ENCODE measurements around the gene GPATCH1. TPM values are rescaled to one million over a fixed set of nuclear protein-coding genes. Genes with fewer than 3 reads are reported as not detected.

GPATCH1 gene
- total RNA-seq, 1 donor from 2014 or later = 15.6 TPM

DNA sequence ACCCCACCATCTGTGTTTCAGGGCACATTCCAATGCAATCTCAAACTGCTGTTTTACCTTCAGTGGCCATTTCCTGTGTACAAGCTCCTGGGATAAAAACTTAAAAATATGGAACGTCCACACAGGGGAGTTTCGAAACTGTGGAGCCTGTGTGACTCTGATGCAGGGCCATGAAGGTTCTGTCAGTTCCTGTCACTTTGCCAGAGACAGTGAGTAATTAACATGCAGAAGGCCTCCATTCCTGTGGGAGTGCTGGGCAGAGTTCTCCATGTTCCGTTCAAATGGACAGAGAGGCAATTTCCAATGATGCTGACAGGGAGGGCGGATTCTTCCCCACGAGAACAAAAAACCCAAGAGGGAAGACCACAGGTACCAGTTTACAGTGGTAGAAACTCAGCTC lies 75.4 kb downstream of the GPATCH1 start:
- Mint-ChIP-seq H3K9me3 (ENCODE audit: low read depth) (no peaks in the 10 kb centered on the region), H3K36me3 (ENCODE audit: insufficient read depth) (peaks cover 4% of the 10 kb centered on the region), H3K4me3 (ENCODE audit: low read depth) (no peak overlapping the region), H3K4me1 (ENCODE audit: low read depth) (no peaks in the 10 kb centered on the region), H3K27ac (no peak overlapping the region), H3K27me3 (peaks cover 3% of the 10 kb centered on the region)
- TF ChIP-seq, protein P1, sequence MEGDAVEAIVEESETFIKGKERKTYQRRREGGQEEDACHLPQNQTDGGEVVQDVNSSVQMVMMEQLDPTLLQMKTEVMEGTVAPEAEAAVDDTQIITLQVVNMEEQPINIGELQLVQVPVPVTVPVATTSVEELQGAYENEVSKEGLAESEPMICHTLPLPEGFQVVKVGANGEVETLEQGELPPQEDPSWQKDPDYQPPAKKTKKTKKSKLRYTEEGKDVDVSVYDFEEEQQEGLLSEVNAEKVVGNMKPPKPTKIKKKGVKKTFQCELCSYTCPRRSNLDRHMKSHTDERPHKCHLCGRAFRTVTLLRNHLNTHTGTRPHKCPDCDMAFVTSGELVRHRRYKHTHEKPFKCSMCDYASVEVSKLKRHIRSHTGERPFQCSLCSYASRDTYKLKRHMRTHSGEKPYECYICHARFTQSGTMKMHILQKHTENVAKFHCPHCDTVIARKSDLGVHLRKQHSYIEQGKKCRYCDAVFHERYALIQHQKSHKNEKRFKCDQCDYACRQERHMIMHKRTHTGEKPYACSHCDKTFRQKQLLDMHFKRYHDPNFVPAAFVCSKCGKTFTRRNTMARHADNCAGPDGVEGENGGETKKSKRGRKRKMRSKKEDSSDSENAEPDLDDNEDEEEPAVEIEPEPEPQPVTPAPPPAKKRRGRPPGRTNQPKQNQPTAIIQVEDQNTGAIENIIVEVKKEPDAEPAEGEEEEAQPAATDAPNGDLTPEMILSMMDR (IDR thresholded peaks at IDR 0.05; ENCODE audit: unreplicated experiment) = no peak
- DNase-seq (ENCODE audit: low spot score, unreplicated experiment) = no peak

DNA sequence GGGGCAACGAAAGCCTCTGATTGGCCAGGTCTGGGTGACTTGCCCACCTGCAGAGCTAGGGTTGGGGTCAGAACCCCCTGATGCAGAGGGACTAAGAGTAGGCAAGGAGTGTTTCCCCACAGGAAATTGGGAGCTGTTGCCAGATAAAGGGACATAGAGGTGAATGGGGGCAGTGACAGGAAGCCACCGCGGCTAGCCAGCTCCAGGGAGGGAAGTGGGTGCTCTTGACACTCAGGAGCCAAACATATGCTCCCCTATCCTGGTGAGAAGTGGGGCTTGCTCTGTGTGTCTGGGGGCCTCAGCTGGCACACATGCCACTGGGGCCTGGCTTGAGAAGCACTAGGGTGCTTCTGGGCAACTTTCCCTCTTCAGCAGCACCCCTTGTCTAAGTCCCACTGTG lies 76.9 kb downstream of the GPATCH1 start:
- H3K27me3 Mint-ChIP-seq = peaks cover 3% of the 10 kb centered on the region
- no peak overlapping the region for H3K27ac Mint-ChIP-seq
- TF ChIP-seq, protein P1 (IDR thresholded peaks at IDR 0.05; ENCODE audit: unreplicated experiment) = no peak
- H3K36me3 Mint-ChIP-seq (ENCODE audit: insufficient read depth) = peaks cover 4% of the 10 kb centered on the region
- DNase-seq (ENCODE audit: low spot score, unreplicated experiment) = no peak
- no peak overlapping the region for H3K4me3 Mint-ChIP-seq (ENCODE audit: low read depth)
- no peaks in the 10 kb centered on the region for H3K4me1 Mint-ChIP-seq (ENCODE audit: low read depth)
- H3K9me3 Mint-ChIP-seq (ENCODE audit: low read depth) = no peaks in the 10 kb centered on the region

DNA sequence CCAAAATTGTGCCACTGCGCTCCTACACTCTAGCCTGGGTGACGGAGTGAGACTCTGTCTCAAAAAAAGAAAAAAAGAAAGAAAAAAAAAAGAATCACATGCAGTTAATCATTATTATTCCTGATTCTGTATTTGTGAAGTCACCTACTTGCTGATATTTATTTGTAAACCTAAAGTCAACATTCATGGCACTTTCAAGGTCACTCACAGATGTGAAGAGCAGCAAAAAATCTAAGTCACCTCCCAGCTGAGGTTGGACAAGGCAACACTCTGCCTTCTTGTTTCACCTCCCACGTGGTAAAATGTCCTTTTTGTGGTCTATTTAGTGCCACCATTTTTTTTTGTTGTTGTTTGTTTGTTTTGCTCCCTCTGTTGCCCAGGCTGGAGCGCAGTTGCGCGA lies 77.4 kb downstream of the GPATCH1 start:
- Mint-ChIP-seq H3K9me3 (ENCODE audit: low read depth) (no peaks in the 10 kb centered on the region), H3K27ac (no peak overlapping the region), H3K36me3 (ENCODE audit: insufficient read depth) (peaks cover 4% of the 10 kb centered on the region), H3K27me3 (peaks cover 3% of the 10 kb centered on the region), H3K4me1 (ENCODE audit: low read depth) (no peaks in the 10 kb centered on the region), H3K4me3 (ENCODE audit: low read depth) (no peak overlapping the region)
- no peak for DNase-seq (ENCODE audit: low spot score, unreplicated experiment)
- TF ChIP-seq, protein P1 (IDR thresholded peaks at IDR 0.05; ENCODE audit: unreplicated experiment) = no peak

DNA sequence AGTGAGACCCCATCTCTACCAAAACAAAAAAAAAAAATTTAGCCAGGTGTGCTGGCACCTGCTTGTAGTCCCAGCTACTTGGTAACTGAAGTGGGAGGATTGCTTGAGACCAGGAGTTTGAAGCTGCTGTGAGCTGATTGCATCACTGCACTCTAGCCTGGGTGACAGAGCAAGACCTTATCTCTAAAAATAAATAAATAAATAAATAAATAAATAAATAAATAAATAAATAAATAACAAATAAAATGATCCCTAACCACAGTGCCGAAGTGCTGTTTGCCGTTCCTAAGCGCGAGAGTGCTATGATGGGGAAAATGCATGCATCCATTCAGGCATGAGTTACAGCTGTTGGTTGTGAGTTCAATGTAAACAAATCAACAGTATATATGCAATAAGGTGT lies 78.2 kb downstream of the GPATCH1 start:
- Mint-ChIP-seq H3K27ac (no peak overlapping the region), H3K27me3 (peaks cover 3% of the 10 kb centered on the region), H3K36me3 (ENCODE audit: insufficient read depth) (peaks cover 5% of the 10 kb centered on the region), H3K4me3 (ENCODE audit: low read depth) (no peak overlapping the region), H3K9me3 (ENCODE audit: low read depth) (no peaks in the 10 kb centered on the region), H3K4me1 (ENCODE audit: low read depth) (no peaks in the 10 kb centered on the region)
- no peak for DNase-seq (ENCODE audit: low spot score, unreplicated experiment)
- TF ChIP-seq, protein P1 (IDR thresholded peaks at IDR 0.05; ENCODE audit: unreplicated experiment) = no peak

DNA sequence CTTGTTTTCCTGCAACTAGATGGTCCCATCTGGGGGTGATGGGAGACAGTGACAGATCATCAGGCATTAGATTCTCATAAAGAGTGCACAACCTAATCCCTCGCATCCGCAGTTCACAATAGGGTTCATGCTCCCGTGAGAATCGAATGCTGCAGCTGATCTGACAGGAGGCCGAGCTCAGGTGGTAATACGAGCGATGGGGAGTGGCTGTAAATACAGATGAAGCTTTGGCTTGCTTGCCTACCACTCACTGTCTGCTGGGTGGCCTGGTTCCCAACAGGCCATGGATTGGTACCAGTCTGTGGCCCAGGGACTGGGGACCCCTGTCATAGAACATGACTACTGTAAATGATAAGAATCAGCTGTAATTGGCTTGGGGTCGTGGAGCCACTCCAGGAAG lies 78.9 kb downstream of the GPATCH1 start:
- no peaks in the 10 kb centered on the region for H3K27me3 Mint-ChIP-seq
- DNase-seq (ENCODE audit: low spot score, unreplicated experiment) = no peak
- H3K4me1 Mint-ChIP-seq (ENCODE audit: low read depth) = no peaks in the 10 kb centered on the region
- no peak overlapping the region for H3K4me3 Mint-ChIP-seq (ENCODE audit: low read depth)
- H3K9me3 Mint-ChIP-seq (ENCODE audit: low read depth) = no peaks in the 10 kb centered on the region
- no peak overlapping the region for H3K27ac Mint-ChIP-seq
- TF ChIP-seq, protein P1 (IDR thresholded peaks at IDR 0.05; ENCODE audit: unreplicated experiment) = no peak
- peaks cover 7% of the 10 kb centered on the region for H3K36me3 Mint-ChIP-seq (ENCODE audit: insufficient read depth)

Measured in progenitor cell of endocrine pancreas (in vitro differentiated cells).